Measurements from ENCODE around the gene RANGAP1.
A peak's percentile ranks its signal among the peaks of the same experiment; 100 is the strongest.
"Not testable (repeated sequence)": the region's sequence is repeated elsewhere in the genome, so short reads cannot be mapped to it uniquely, and the experiment has no call there.

Gene RANGAP1

DNA sequence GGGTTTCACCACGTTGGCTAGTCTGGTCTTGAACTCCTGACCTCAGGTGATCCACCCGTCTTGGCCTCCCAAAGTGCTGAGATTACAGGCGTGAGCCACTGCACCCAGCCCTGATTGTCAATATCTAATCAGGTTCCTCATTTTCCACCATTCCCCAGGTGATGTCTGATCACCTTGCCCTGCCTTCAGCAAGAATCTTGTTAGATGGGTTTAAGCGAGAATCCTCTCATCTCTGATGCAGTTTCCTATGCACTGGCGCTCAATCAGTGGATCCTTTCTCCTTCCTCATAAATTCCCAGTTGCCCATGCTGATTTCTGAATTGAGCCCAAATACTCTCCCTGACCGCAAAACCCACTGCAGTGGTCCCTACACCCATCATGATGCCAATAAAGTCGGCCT, 14.7 kb upstream of the RANGAP1 start:
- peak in 1 of 14 donors; percentile 63 for DNase-seq

DNA sequence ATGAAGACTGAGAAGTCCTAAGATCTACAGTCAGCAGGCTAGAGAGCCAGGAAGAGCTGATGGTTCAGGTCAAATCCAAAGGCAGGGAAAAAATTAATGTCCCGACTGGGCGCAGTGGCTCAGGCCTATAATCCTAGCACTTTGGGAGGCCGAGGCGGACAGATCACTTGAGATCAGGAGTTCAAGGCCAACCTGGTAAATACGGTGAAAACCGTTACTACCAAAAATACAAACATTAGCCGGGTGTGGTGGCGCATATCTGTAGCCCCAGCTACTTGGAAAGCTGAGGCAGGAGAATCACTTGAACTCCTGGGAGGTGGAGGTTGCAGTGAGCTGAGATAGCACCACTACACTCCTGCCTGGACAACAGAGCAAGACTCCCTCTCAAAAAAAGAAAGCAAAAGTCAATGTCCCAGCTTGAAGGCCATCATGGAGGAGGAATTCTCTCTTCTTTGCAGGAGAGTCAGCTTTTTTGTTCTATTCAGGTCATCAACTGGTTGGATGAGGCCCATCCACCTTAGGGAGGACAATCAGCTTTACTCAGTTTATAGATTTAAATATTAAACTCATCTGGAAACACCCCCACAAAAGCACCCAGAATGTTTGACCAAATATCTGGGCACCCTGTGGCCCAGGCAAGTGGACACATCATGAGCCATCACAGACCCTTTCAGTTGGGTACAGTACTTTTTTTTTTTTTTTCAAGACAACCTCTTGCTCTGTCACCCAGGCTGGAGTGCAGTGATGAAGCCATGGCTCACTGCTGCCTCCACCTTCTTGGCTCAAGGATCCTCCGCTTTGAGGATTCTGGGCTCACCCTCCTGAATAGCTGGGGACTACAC, 11.1 kb upstream of the RANGAP1 start:
- no peak for DNase-seq

DNA sequence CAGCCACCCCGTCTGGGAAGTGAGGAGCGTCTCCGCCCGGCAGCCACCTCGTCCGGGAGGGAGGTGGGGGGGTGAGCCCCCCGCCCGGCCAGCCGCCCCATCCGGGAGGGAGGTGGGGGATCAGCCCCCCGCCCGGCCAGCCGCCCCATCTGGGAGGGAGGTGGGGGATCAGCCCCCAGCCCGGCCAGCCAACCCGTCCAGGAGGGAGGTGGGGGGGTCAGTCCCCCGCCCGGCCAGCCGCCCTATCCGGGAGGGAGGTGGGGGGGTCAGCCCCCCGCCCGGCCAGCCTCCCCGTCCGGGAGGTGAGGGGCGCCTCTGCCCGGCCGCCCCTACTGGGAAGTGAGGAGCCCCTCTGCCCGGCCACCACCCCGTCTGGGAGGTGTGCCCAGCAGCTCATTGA, 8.8 kb upstream of the RANGAP1 start:
- not testable (repeated sequence) for DNase-seq

DNA sequence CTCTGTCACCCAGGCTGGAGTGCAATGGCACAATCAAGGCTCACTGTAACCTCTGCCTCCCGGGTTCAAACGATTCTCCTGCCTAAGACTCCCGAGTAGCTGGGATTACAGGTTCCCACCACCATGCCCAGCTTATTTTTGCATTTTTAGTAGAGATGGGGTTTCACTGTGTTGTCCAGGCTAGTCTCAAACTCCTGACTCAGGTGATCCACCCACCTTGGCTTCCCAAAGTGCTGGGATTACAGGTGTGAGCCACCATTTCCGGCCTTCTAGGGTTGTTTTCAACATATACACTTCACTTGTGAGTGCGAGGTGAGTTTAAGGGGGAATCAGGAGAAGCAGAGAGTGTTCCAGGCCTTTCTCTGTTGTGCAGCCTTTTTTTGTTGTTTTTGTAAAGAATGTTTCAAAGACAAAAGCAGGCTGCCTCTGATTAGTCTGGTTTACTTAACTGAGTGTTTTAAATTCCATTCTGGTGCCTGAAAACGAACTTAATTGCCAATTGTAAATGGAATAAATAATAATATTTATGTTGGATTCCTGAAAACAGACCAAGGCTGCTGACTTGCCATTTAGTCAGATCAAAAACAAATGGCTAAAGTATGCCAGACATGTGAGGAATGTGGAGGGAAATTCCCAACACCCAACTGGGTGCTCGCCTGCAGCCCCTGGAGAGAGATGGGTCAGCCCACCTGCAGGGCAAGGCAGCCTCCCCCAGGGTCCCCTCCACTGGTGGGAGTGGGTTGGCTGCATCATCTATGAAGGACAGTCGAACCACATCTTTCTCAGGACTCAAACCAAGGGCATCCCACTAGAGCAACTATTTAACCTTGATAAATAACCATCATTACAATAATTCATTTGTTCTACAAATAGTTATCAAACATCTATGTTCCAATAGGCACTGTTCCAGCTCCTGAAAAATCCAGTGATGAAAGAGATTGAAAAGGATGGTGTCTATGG, 4.6 kb upstream of the RANGAP1 start:
- no peak for DNase-seq

DNA sequence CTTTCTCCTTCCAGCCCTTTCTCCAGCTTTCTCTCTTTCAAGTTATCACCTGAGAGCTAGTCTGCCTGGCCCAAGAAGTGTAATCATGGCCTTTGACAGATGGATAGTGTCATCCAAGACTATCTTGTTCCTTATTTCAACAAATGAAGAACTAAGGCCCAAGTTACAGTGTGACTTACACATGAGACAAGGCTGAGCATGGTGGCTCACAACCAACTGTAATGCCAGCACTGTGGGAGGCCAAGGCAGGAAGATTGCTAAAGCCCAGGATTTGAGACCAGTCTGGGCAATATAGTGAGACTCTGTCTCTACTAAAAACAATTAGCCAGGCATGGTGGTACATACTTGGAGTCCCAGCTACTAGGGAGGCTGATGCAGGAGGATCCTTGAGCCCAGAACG, 3.7 kb upstream of the RANGAP1 start:
- DNase-seq, result no peak

DNA sequence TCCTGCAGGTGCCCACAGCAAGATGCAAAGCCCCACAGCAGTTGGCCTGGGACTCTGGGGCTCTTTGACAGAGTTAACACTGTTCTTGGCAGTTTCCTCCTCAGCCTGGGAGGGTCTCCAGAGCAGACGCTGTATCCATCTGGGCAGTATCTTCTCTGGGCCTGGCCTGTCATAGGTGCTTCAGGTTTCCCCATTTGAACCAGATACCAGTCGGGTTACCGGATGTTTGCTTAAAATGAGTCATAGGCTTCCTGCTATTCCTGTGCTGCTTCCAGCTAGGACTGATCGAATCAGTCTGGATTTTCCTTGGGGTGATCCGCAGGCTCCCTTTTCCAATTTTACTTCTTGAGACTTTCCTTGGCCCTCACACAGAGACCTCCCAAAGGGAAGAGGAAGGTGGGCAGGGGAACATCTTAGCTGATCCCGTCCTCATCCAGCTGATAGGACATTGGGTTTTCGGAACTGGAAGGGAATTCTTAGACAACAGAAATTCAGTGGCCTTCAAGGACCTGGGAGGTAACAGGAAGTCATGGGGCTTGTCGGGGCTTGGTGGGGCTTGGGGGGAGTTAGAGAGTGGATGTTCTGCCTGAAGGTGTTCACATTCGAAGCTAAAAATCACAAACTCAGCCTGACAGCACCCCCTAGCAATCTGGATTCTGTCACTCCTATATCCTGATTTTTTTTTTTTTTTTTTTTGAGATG, 2.4 kb upstream of the RANGAP1 start:
- DNase-seq, result no peak

DNA sequence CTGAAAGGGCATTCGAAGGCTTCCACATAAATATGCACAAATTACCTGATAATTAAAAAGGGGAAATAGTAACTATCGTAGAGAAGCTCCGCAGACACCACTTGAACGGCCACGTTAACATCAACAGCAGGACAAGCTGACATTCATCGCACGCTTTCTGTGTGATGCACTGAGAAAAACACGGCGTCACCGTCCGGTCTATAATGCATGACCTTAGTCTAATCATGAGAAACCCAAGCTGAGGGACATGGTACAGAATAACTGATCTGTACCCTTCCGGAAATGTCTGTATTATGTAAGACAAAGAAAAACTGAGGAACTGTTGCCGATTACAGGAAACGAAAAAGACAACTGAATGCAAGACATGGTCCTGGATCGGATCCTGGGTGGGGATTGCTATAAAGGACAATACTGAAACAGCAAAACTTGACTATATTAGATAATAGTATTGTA, 678 bp upstream of the RANGAP1 start:
- DNase-seq, result no peak

DNA sequence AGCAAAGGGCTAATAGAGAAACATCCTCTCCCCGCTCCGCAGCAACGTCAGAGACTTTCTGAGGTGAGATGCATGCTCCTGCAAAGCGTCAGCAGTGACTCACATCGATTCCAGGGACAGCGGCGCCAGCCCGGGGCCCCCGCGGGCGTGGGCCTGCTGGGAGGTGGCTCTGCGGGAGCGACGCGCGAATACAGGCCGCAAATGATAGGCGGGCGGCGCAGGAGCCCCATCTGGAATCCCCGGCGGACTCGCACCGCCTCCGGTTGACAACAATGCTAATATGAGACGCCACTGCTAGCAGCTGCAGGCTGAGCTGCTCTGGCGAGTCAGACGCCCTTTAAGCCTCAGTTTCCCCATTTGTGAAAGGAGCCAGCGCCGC, 557 bp downstream of the RANGAP1 start:
- DNase-seq, result peak in 6 of 14 donors; percentile 43 to 74 (median 56)

DNA sequence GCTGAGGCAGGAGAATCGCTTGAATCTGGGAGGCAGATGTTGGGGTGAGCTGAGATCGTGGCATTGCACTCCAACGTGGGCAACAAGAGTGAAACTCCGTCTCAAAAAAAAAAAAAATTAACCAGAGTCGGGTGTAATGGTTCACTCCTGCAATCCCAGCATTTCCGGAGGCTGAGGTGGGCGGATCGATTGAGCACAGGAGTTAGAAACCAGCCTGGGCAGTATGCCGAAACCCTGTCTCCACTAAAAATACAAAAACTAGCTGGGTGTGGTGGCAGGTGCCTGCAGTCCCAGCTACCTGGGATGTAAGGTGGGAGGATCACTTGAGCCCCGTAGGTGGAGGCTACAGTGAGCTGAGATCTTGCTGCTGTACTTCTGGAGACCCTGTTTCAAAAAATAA, 1.5 kb downstream of the RANGAP1 start:
- no peak for DNase-seq

DNA sequence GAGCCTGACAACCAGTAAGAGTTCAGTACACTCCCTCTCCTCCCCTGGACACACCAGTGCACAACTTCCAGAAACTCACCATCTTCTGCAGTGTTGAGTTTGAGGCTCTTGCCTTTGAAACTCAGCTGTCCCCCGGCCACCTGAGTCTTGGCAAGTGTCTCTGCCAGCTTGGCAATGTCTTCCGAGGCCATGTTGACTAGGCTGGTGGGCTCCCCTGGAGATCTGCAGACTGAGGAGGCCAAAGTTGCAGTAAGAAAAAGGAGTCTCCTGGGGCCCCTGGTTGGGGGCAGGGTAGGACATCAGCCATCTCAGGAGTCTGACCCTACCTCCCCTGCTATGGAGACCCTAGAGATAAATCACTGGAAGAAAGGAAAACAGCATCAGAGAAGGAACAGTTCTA, 5.1 kb downstream of the RANGAP1 start:
- DNase-seq, result no peak

DNA sequence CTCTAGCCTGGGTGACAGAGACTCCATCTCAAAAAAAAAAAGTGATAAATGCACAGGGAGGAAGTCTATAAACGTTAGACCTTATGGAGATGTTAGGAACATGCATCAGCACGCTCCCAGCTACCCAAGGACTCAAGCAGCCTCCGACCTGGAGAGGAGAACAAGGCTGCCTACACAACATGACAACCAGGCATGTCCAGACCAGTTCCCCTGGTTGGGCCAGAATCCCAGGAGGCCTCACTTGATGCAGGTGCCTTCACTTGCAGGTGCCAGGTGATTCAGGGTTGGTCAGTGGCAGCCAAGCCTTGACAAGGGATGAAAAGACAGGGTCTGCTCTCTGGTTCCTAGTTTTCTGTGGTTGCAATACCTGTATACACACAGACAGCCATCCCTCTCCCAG, 5.9 kb downstream of the RANGAP1 start:
- DNase-seq, result no peak

DNA sequence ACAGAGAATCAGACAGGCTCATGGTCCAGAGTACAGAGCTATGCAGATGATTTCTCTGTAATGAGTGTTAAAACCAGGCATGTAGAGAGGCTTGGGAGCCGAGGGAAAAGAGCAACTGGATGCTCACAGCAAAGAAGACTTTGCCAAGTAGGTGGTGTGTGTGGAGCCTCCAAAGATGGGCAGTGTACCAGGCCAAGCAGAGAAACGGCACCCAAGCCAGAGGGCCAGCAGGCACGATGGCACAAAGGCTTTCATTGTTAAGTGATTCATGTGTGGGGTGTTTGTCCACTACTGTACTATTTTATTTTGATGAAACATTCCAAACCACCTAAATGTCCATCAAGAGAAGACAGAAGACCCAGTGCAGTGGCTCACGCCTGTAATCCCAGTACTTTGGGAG, 11.1 kb downstream of the RANGAP1 start:
- DNase-seq, result peak in 10 of 14 donors; percentile 6 to 69 (median 36)

DNA sequence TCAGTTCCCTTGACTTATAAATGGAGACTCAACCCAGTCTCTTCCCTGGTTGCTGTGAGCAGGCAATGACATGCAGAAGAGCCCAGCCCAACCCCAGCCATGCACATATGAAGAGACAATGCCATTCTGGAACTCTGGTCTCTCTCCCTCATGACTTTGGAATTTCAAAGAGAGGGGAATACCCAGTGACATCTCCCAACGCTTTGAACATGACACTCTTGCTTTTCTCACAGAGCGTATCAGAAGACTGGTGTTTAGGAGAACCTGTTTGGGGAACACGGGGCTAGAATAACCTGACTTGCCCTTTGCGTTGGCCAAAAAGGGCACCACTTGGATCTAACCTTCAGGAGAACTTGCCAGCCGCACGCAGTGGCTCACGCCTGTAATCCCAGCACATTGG, 12.9 kb downstream of the RANGAP1 start:
- no peak for DNase-seq

DNA sequence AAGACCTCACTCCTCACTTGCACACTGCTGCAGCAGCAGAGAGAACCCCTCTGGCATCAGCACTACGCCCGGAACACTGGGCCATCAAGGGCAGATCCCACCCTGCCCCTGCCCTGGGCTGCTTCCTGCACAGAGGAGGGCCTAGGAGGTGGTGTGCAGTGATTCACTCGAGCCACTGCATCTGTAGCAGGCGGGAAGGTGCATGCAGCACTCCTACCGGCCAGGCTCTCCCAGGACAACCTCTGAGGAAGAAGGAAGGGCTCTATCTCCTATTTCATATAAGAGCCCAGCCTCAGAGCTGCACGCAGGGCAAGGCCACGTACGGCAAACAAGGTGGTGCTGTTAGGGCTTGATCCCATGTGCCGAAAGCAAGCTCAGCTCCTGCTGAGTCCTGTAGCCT, 14.2 kb downstream of the RANGAP1 start:
- no peak for DNase-seq

DNA sequence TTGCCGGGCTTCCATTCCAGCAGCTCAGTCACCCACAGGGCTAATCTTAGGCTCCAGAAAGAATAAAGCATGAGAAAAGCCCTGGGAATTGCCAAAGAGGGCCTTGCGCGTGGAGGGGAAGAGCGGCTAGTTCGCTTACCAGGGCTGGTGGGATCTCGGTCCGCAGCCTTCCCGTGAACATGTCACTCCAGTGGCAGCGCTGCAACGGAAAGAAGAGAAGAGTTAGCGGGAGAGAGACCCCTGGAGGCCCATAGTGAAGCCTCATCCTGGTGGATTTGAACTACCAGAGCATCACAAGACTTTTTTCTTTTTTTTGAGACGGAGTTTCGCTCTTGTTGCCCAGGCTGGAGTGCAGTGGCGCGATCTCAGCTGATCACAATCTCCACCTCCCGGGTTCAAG, 18.0 kb downstream of the RANGAP1 start:
- no peak for DNase-seq

DNA sequence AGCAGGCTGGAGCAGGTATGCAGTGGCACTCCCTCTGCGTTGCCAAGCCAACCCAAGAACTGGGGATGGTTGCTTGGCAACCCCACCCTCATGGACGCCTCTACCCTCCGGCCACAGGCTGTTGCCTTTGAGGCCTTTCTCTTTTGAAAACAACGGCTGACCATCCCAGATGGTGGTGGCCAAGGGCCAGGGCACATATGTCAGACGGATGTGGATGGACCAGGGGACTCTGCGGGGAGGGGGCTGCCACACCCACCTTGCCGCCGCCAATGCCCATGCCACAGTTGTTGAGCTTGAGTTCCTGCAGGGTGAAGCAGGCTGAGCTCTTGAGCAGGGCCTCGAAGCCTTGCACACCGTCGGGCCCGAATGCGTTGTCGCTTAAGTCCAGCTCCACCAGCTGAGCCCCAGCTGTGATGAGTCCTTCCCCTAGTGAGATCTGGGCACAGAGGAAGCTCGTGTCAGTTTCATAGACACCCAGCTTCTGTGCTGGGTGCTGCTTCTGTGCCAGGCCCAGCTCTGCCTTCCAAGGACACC, 21.5 kb downstream of the RANGAP1 start:
- peak in 12 of 14 donors; percentile 18 to 84 (median 66) for DNase-seq

DNA sequence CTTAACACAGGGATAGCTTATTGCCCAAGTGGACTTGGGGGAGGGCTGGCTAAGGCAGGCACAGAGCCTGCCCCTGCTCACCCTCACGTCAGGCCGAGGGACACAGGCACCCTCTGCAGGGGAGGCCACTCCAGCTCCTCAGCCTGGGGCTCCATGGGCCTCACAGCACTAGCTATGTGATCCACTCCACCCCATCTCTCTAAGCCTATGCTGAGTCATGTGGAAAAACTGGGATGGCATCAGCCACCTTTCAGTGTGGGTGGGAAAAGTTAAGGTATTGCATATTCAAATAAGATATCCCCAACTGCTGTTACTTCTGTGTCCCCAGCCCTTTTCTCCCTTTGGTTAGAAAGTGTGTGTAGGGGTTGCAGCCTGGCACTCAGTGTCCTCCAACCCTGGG, 22.3 kb downstream of the RANGAP1 start:
- DNase-seq, result no peak

DNA sequence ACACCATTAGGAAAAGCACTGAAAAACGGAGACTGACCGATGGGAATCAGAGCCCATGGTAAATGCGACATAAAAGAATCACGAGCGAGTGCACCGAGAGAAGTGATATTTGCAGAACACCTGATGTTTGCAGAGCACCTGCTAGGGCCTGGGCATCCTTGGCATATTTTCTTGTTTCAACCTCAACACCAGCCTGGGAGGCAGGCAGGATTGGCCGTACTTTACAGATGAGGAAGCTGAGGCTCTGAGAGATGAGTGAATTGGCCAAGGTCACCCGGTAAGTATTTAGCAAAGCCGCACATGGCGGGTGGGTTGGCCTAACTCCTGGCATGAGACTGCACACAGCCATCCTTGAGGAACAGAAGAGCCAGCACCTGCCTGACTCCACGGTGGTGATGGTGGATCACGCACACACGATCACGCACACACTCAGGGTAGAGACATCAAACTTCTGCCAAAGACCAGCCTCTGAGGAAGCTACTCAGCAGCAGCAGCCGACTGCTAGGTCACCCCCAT, 23.7 kb downstream of the RANGAP1 start:
- no peak for DNase-seq

DNA sequence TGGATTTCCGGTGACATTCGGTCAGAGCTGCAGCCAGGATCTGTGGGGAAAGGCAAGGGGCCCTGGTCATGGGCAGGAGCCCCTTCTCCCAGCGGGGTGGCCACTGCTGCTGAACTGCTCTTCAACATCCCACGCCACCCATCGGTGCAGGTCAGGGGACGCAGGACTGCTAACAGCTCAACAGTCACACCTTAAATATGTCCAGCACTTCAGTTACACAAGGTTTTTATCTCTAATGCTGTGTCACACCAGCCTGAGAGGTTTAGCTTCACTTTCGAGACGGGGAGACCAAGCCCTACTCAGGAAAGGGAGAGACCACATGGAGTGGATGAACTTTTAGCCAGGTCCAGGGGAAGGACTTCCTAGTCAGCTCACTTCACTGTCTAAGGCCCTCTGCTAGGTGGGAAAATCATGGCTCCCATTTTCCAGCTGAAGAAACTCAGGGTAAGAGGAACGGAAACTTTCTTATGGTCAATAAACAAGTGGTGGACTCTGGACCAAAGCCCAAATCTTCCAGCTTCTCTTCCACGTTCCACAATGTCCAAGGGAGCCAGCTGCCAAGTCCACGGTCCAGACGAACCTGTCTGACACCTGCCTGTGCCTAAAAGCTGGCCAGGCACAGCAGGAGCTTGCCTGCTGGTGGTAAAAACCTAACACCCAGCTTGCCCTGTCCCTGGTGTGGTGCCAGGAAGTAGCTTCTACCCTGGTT, 24.3 kb downstream of the RANGAP1 start:
- DNase-seq, result no peak

DNA sequence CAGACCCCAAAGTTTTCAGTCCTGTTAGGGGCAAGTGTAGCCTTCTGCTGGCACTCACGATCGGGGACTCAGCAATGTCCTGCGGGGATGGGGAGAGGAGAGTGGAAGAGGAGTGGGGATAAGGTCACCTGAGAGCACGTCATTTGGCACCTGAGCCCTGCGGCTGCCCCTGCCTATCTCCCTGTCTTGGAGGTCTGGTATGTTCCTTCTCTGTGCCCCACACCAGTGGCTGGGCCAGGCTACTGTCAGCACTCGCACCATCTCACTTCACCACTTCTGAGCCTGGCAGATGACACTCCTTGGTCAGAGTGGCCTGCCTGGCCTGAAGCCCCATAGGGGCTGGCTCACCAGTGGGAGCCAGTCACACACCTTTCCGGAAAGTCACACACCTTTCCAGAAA, 25.1 kb downstream of the RANGAP1 start:
- no peak for DNase-seq

DNA sequence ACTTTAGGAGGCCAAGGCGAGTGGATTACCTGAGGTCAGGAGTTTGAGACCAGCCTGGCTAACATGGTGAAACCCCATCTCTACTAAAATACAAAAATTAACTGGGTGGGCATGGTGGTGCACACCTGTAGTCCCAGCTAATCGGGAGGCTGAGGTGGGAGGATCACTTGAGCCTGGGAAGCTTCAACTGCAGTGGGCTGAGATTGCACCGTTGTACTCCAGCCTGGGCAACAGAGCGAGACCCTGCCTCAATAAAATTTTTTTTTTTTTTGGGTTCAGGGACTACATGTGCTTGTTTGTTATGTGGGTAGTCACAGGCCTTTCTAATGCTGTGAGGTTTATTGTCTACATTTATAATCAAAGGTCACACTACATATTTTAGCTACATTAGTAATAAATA, 26.2 kb downstream of the RANGAP1 start:
- DNase-seq, result not testable (repeated sequence)

DNA sequence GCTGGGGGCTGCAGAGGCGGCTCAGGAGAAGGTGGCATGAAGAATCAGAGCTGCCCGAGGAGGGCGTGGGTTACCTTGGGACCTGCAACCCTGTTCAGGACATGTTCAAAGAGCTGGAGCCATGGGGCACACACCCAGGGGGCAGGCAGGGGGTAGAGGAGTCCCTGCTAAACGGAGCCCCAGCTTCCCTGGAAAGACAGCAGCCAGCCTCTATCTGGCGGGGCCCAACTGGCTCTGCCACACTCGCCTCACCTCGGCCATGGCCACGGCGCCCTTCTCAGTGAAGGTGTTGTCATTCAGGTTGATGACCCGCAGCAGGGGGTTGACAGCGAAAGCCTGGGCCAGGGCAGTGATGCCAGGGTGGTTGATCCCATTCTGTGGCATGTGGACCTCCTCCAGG, 28.3 kb downstream of the RANGAP1 start:
- DNase-seq, result no peak
